Neural cell (in vitro differentiated cells): Measurements from ENCODE around the gene COL13A1. TPM values are rescaled to one million over a fixed set of nuclear protein-coding genes. Genes with fewer than 3 reads are reported as not detected.

Experiments used
- H2AFZ ChIP-seq: fragments of 200-600, 300-800 bp; sonication (generic), shearing (Covaris generic); 2 replicates; pipeline ENCODE4 v1.6.0; 2014; ENCODE audit warnings: low read depth, mild to moderate bottlenecking, antibody characterized with exemption, low read length, moderate library complexity
- H3F3A ChIP-seq: fragments of 200-600 bp; shearing (Covaris generic); 2 replicates; pipeline ENCODE4 v1.6.1; 2016; ENCODE audit warnings: mild to moderate bottlenecking, moderate library complexity, mixed read lengths, antibody characterized with exemption, low read length; ENCODE audit not compliant: insufficient read depth, poor library complexity, severe bottlenecking
- H3K27ac ChIP-seq: fragments of 200-600, 300-800 bp; sonication (generic), shearing (Covaris generic); 2 replicates; pipeline ENCODE4 v1.5.1; 2014; ENCODE audit warnings: mild to moderate bottlenecking, low read length, moderate library complexity
- H3K27me3 ChIP-seq: fragments of 300-800, 200-600 bp; sonication (generic), shearing (Covaris generic); 2 replicates; pipeline ENCODE4 v1.6.0; 2014; ENCODE audit warnings: mild to moderate bottlenecking, low read depth, low read length, moderate library complexity; ENCODE audit not compliant: insufficient read depth
- H3K36me3 ChIP-seq: fragments of 300-800, 200-600 bp; sonication (generic), shearing (Covaris generic); 2 replicates; pipeline ENCODE4 v1.5.1; 2014; ENCODE audit warnings: mild to moderate bottlenecking, antibody characterized with exemption, low read length, moderate library complexity; ENCODE audit not compliant: insufficient read depth
- H3K4me2 ChIP-seq: fragments of 300-800, 200-600 bp; sonication (generic), shearing (Covaris generic); 2 replicates; pipeline ENCODE4 v1.6.0; 2014; ENCODE audit warnings: mild to moderate bottlenecking, low read length
- H3K4me3 ChIP-seq: fragments of 300-800, 200-600 bp; sonication (generic), shearing (Covaris generic); 2 replicates; pipeline ENCODE4 v1.5.1; 2014; ENCODE audit warnings: mild to moderate bottlenecking, low read length, moderate library complexity
- H3K79me2 ChIP-seq: fragments of 200-600 bp; shearing (Covaris generic); replicated peaks from 2 replicates; pipeline ENCODE4 v1.6.0; 2014; ENCODE audit warnings: mild to moderate bottlenecking, low read length, moderate library complexity; ENCODE audit not compliant: insufficient read depth
- H3K9ac ChIP-seq: fragments of 300-800, 200-600 bp; sonication (generic), shearing (Covaris generic); 2 replicates; pipeline ENCODE4 v1.6.1; 2016; ENCODE audit warnings: mild to moderate bottlenecking, low read length, mixed read lengths
- H3K9me2 ChIP-seq: fragments of 200-600 bp; shearing (Covaris generic); 2 replicates; pipeline ENCODE4 v1.6.1; 2016; ENCODE audit warnings: mild to moderate bottlenecking, low read length, mixed read lengths; ENCODE audit not compliant: insufficient read depth
- H3K9me3 ChIP-seq: fragments of 200-600, 300-800 bp; sonication (generic), shearing (Covaris generic); 2 replicates; pipeline ENCODE4 v1.6.1; 2016; ENCODE audit warnings: mild to moderate bottlenecking, mixed run types, low read length, moderate library complexity, mixed read lengths
- H4K20me1 ChIP-seq: fragments of 200-600 bp; shearing (Covaris generic); 2 replicates; pipeline ENCODE4 v1.6.1; 2016; ENCODE audit warnings: mild to moderate bottlenecking, mixed run types; ENCODE audit not compliant: insufficient read depth
- EP300 ChIP-seq: fragments of 450-650 bp; conservative IDR thresholded peaks from 2 replicates; pipeline ENCODE4 v1.6.1; 2014; ENCODE audit warnings: antibody characterized with exemption, mild to moderate bottlenecking, moderate library complexity; ENCODE audit not compliant: poor library complexity, severe bottlenecking
- EZH2 ChIP-seq: fragments of 200-600, 300-800 bp; shearing (Covaris generic), sonication (generic); IDR thresholded peaks from 2 replicates; pipeline ENCODE4 v1.6.1; 2014; ENCODE audit warnings: antibody characterized with exemption, low read length, borderline replicate concordance, mild to moderate bottlenecking; ENCODE audit not compliant: insufficient read depth, poor library complexity, severe bottlenecking
- MXI1 ChIP-seq: fragments of 450-650 bp; conservative IDR thresholded peaks from 2 replicates; pipeline ENCODE4 v1.6.1; 2014; ENCODE audit warnings: antibody characterized with exemption, mild to moderate bottlenecking; ENCODE audit not compliant: poor library complexity, severe bottlenecking
- POLR2AphosphoS5 ChIP-seq: IDR thresholded peaks from 2 replicates; pipeline ENCODE4 v1.6.1; 2012
- RAD21 ChIP-seq: fragments of 450-650 bp; conservative IDR thresholded peaks from 2 replicates; pipeline ENCODE4 v1.6.1; 2014; ENCODE audit warnings: antibody characterized with exemption, mild to moderate bottlenecking, moderate library complexity
- SMC3 ChIP-seq: fragments of 450-650 bp; conservative IDR thresholded peaks from 2 replicates; pipeline ENCODE4 v1.6.1; 2014; ENCODE audit warnings: antibody characterized with exemption, mild to moderate bottlenecking, moderate library complexity; ENCODE audit not compliant: poor library complexity
- TAF1 ChIP-seq: IDR thresholded peaks from 2 replicates; pipeline ENCODE4 v1.6.1; 2012; ENCODE audit warnings: low read depth
- polyA plus RNA-seq: library from polyadenylated mRNA; depleted of rRNA; stranded (reverse); fragments of >200 nt; gene quantifications from 2 replicates; pipeline ENCODE4 v1.2.3, GENCODE V29; 2014
- TF ChIP-seq, protein P1 (sequence below): fragments of 450-650 bp; IDR thresholded peaks from 2 replicates; pipeline ENCODE4 v1.5.1; 2014; ENCODE audit warnings: antibody characterized with exemption, mild to moderate bottlenecking, moderate library complexity; ENCODE audit not compliant: poor library complexity, severe bottlenecking
- TF ChIP-seq, protein P2 (sequence below): IDR thresholded peaks from 2 replicates; pipeline ENCODE4 v1.6.1; 2012; ENCODE audit warnings: borderline replicate concordance

Gene COL13A1
- polyA plus RNA-seq, 1 donor from 2014 or later: 4.7 TPM

DNA sequence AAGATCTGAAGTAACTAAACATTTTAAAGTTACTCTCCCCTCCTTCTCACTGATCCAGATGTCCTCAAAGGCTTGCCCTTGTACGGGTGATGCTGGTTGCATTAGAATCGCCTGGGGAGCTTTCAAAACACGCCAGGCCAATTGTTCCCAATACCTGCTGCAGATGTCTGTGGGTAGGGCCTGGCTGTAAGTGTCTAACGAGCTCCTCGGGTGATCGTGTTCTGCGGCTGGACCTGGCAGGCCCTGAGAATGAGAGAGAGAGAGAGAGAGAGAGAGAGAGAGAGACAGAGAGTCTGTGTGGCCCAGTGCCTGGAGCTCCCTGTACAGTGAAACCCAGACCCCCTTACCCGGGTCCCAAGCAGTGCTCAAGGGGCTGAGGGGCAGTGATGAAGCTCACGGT lies 8.4 kb downstream of the COL13A1 start:
- Histone ChIP-seq H3K27ac (no peak overlapping the region), H3K4me2 (no peak overlapping the region), H4K20me1 (no peaks in the 10 kb centered on the region), H3K36me3 (no peaks in the 10 kb centered on the region), H3K79me2 (no peaks in the 10 kb centered on the region), H3F3A (no peaks in the 10 kb centered on the region), H2AFZ (no peak overlapping the region), H3K9me3 (no peaks in the 10 kb centered on the region), H3K9me2 (no peaks in the 10 kb centered on the region), H3K27me3 (no peaks in the 10 kb centered on the region), H3K9ac (no peak overlapping the region), H3K4me3 (no peak overlapping the region)
- TF ChIP-seq TAF1: no peak
- no peak for TF ChIP-seq EP300
- no peak for TF ChIP-seq RAD21
- TF ChIP-seq MXI1: no peak
- TF ChIP-seq POLR2AphosphoS5: no peak
- no peak for TF ChIP-seq EZH2
- TF ChIP-seq, protein P1, sequence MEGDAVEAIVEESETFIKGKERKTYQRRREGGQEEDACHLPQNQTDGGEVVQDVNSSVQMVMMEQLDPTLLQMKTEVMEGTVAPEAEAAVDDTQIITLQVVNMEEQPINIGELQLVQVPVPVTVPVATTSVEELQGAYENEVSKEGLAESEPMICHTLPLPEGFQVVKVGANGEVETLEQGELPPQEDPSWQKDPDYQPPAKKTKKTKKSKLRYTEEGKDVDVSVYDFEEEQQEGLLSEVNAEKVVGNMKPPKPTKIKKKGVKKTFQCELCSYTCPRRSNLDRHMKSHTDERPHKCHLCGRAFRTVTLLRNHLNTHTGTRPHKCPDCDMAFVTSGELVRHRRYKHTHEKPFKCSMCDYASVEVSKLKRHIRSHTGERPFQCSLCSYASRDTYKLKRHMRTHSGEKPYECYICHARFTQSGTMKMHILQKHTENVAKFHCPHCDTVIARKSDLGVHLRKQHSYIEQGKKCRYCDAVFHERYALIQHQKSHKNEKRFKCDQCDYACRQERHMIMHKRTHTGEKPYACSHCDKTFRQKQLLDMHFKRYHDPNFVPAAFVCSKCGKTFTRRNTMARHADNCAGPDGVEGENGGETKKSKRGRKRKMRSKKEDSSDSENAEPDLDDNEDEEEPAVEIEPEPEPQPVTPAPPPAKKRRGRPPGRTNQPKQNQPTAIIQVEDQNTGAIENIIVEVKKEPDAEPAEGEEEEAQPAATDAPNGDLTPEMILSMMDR: no peak
- TF ChIP-seq, protein P2, sequence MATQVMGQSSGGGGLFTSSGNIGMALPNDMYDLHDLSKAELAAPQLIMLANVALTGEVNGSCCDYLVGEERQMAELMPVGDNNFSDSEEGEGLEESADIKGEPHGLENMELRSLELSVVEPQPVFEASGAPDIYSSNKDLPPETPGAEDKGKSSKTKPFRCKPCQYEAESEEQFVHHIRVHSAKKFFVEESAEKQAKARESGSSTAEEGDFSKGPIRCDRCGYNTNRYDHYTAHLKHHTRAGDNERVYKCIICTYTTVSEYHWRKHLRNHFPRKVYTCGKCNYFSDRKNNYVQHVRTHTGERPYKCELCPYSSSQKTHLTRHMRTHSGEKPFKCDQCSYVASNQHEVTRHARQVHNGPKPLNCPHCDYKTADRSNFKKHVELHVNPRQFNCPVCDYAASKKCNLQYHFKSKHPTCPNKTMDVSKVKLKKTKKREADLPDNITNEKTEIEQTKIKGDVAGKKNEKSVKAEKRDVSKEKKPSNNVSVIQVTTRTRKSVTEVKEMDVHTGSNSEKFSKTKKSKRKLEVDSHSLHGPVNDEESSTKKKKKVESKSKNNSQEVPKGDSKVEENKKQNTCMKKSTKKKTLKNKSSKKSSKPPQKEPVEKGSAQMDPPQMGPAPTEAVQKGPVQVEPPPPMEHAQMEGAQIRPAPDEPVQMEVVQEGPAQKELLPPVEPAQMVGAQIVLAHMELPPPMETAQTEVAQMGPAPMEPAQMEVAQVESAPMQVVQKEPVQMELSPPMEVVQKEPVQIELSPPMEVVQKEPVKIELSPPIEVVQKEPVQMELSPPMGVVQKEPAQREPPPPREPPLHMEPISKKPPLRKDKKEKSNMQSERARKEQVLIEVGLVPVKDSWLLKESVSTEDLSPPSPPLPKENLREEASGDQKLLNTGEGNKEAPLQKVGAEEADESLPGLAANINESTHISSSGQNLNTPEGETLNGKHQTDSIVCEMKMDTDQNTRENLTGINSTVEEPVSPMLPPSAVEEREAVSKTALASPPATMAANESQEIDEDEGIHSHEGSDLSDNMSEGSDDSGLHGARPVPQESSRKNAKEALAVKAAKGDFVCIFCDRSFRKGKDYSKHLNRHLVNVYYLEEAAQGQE: no peak
- no peak for TF ChIP-seq SMC3

DNA sequence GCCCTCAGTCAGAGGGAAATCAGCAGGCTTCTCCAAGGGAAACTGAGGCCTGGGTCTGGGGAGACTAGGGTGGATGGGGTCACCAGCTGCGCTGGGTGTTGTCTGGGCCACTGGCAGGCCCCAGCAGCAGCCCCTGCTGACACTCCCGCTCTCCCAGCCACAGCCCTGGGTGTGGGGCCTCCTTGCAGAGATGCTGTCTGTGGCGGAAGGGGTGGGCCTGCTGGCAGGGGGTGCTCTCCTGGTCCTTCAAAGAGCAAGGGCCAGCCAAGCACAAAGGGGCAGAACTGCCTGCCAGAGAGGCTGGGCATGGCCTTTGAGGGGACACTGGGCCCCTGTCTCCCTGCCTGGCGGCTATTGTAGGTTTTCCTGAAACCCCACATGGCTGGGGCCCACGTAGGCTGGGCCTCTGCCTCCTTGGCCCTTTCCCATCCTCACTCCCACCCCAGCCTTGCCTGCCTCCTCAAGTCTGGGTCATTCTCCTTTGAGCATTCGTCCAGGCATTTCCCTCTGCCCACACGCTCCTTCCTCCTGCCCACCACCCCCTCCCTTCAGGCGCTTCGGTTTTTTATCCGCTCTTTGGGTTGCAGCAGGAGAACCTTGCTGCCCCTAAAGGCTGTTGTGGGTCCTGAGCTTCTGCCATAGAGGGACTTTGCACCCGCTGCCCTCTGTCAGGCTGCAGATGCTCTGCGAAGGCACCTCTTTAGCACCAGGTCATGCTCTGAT lies 9.1 kb downstream of the COL13A1 start:
- Histone ChIP-seq H3K79me2 (no peaks in the 10 kb centered on the region), H3K27me3 (no peaks in the 10 kb centered on the region), H3K27ac (no peak overlapping the region), H3K4me3 (no peak overlapping the region), H2AFZ (no peak overlapping the region), H3K9me3 (no peaks in the 10 kb centered on the region), H3K9ac (no peak overlapping the region), H3F3A (no peaks in the 10 kb centered on the region), H4K20me1 (no peaks in the 10 kb centered on the region), H3K4me2 (no peak overlapping the region), H3K9me2 (no peaks in the 10 kb centered on the region), H3K36me3 (no peaks in the 10 kb centered on the region)
- no peak for TF ChIP-seq POLR2AphosphoS5
- TF ChIP-seq MXI1: no peak
- TF ChIP-seq EZH2: no peak
- TF ChIP-seq, protein P2: no peak
- TF ChIP-seq RAD21: no peak
- TF ChIP-seq, protein P1: no peak
- TF ChIP-seq SMC3: no peak
- TF ChIP-seq TAF1: no peak
